Spinal cord (tissue), 10 donors: Measurements from ENCODE around the gene COPS9. TPM values are rescaled to one million over a fixed set of nuclear protein-coding genes. Genes with fewer than 3 reads are reported as not detected.

Experiments used
- DNase-seq, 6 donors: peaks; one replicate each; pipeline versions ENCODE4 v3.0.0 to v3.0.0-alpha.2; 2013 to 2015; ENCODE audit warnings: low spot score in 6 of 6, low read depth in 4 of 6
- H3K27ac ChIP-seq: one replicate; pipeline ENCODE4 v1.5.1; 2013; ENCODE audit warnings: low read depth, low read length, control low read depth
- H3K27me3 ChIP-seq: one replicate; pipeline ENCODE4 v1.6.1; 2013; ENCODE audit warnings: low read length; ENCODE audit not compliant: control insufficient read depth, insufficient read depth
- H3K36me3 ChIP-seq: one replicate; pipeline ENCODE4 v1.6.1; 2013; ENCODE audit warnings: low read length; ENCODE audit not compliant: control insufficient read depth, insufficient read depth
- H3K4me1 ChIP-seq: one replicate; pipeline ENCODE4 v1.6.1; 2013; ENCODE audit warnings: low read length; ENCODE audit not compliant: control insufficient read depth, insufficient read depth
- H3K4me3 ChIP-seq: one replicate; pipeline ENCODE4 v1.5.1; 2013; ENCODE audit warnings: low read depth, low read length, control low read depth
- H3K9me3 ChIP-seq: one replicate; pipeline ENCODE4 v1.6.1; 2013; ENCODE audit warnings: low read length; ENCODE audit not compliant: control insufficient read depth, insufficient read depth
- WGBS: methylation state at CpG from one replicate; pipeline ENCODE4 v1.1.5; 2013; ENCODE audit warnings: missing lambda C conversion rate; ENCODE audit not compliant: insufficient coverage; 5-methylcytosine and 5-hydroxymethylcytosine counted together
- polyA plus RNA-seq, 2 donors: library from polyadenylated mRNA; unstranded; fragments of 120-200 nt; gene quantifications; one replicate each; pipeline ENCODE4 v1.2.1, GENCODE V29; 2013; ENCODE audit not compliant: insufficient read length in 2 of 2
- total RNA-seq, 2 donors: library from RNA; depleted of rRNA in 1 of 2; stranded (reverse); fragments of 120-200 nt in 1 of 2; fragments of >200 nt in 1 of 2; gene quantifications; one replicate each; pipeline versions ENCODE4 v1.2.3 to v1.2.4, GENCODE V29; 2013 to 2014
- donor health status: healthy.

Gene COPS9
- total and polyA plus RNA-seq, 4 donors: 90.3 to 219 (median 156) TPM

- Histone ChIP-seq H3K4me3 (no peak overlapping the region), H3K9me3 (no peaks in the 10 kb centered on the region), H3K27me3 (no peaks in the 10 kb centered on the region), H3K4me1 (no peaks in the 10 kb centered on the region), H3K27ac (no peak overlapping the region), H3K36me3 (no peaks in the 10 kb centered on the region)
- WGBS: 93% methylated on average over 2 of the region's 3 CpGs
- DNase-seq: no peak
Measured at GRCh38 chr2:240178564-240178963, 42.5 kb upstream of the COPS9 start.

- H3K36me3 ChIP-seq: no peaks in the 10 kb centered on the region
- H3K27me3 ChIP-seq: no peaks in the 10 kb centered on the region
- H3K9me3 ChIP-seq: no peaks in the 10 kb centered on the region
- DNase-seq: no peak
- WGBS: 91% methylated on average over 7 of the region's 7 CpGs
- H3K4me1 ChIP-seq: peaks cover 21% of the 10 kb centered on the region
- no peak overlapping the region for H3K27ac ChIP-seq
- H3K4me3 ChIP-seq: no peak overlapping the region
Measured at GRCh38 chr2:240174496-240174895, 38.4 kb upstream of the COPS9 start.

- WGBS: 61% methylated on average over 11 of the region's 13 CpGs
- H3K4me3 ChIP-seq: no peak overlapping the region
- H3K36me3 ChIP-seq: no peaks in the 10 kb centered on the region
- no peaks in the 10 kb centered on the region for H3K9me3 ChIP-seq
- peak in 1 of 6 donors; percentile 21 for DNase-seq
- peaks cover 31% of the 10 kb centered on the region for H3K4me1 ChIP-seq
- H3K27me3 ChIP-seq: no peaks in the 10 kb centered on the region
- no peak overlapping the region for H3K27ac ChIP-seq
Measured at GRCh38 chr2:240172071-240172895, 36.2 kb upstream of the COPS9 start.

GRCh38 chr2:240170883-240171282 is 34.8 kb upstream of the COPS9 start:
- DNase-seq: no peak
- Histone ChIP-seq H3K9me3 (no peaks in the 10 kb centered on the region), H3K36me3 (no peaks in the 10 kb centered on the region), H3K4me1 (peaks cover 31% of the 10 kb centered on the region), H3K4me3 (no peak overlapping the region), H3K27ac (no peak overlapping the region), H3K27me3 (no peaks in the 10 kb centered on the region)
- WGBS: 74% methylated on average over 3 of the region's 3 CpGs

GRCh38 chr2:240170354-240170735 is 34.2 kb upstream of the COPS9 start:
- Histone ChIP-seq H3K27ac (no peak overlapping the region), H3K4me1 (peaks cover 34% of the 10 kb centered on the region)
- peak in 1 of 6 donors; percentile 39 for DNase-seq

GRCh38 chr2:240169486-240170353 is 33.6 kb upstream of the COPS9 start:
- no peak overlapping the region for H3K27ac ChIP-seq
- no peak overlapping the region for H3K4me3 ChIP-seq
- H3K4me1 ChIP-seq: peaks cover 38% of the 10 kb centered on the region
- 96% methylated on average over 7 of the region's 15 CpGs for WGBS
- H3K9me3 ChIP-seq: no peaks in the 10 kb centered on the region
- DNase-seq: no peak
- no peaks in the 10 kb centered on the region for H3K27me3 ChIP-seq
- no peaks in the 10 kb centered on the region for H3K36me3 ChIP-seq

More at GRCh38 chr2:240170354-240170735, 34.2 kb upstream of the COPS9 start:
- H3K4me3 ChIP-seq: no peak overlapping the region
- H3K9me3 ChIP-seq: no peaks in the 10 kb centered on the region
- 20% methylated on average over 4 of the region's 6 CpGs for WGBS
- no peaks in the 10 kb centered on the region for H3K36me3 ChIP-seq
- no peaks in the 10 kb centered on the region for H3K27me3 ChIP-seq

GRCh38 chr2:240168546-240169361 is 32.6 kb upstream of the COPS9 start:
- no peaks in the 10 kb centered on the region for H3K27me3 ChIP-seq

GRCh38 chr2:240168041-240168440 is 31.9 kb upstream of the COPS9 start:
- Histone ChIP-seq H3K27ac (no peak overlapping the region), H3K4me1 (peaks cover 41% of the 10 kb centered on the region), H3K36me3 (no peaks in the 10 kb centered on the region), H3K4me3 (no peak overlapping the region), H3K27me3 (no peaks in the 10 kb centered on the region), H3K9me3 (no peaks in the 10 kb centered on the region)
- WGBS: 93% methylated on average over 16 of the region's 18 CpGs
- DNase-seq: no peak

More at GRCh38 chr2:240168546-240169361, 32.6 kb upstream of the COPS9 start:
- no peaks in the 10 kb centered on the region for H3K9me3 ChIP-seq
- peaks cover 41% of the 10 kb centered on the region for H3K4me1 ChIP-seq
- WGBS: 88% methylated on average over 25 of the region's 26 CpGs
- no peak for DNase-seq
- H3K27ac ChIP-seq: no peak overlapping the region
- H3K4me3 ChIP-seq: no peak overlapping the region
- H3K36me3 ChIP-seq: no peaks in the 10 kb centered on the region

- no peak overlapping the region for H3K27ac ChIP-seq
- 81% methylated on average over 9 of the region's 9 CpGs for WGBS
- H3K27me3 ChIP-seq: no peaks in the 10 kb centered on the region
- no peaks in the 10 kb centered on the region for H3K9me3 ChIP-seq
- H3K36me3 ChIP-seq: no peaks in the 10 kb centered on the region
- peaks cover 41% of the 10 kb centered on the region for H3K4me1 ChIP-seq
- DNase-seq: no peak
- no peak overlapping the region for H3K4me3 ChIP-seq
Measured at GRCh38 chr2:240167588-240167880, 31.4 kb upstream of the COPS9 start.
